RWPE2 (cell line): ENCODE data around the gene CXCL5.

Experiments used
- ATAC-seq: fragments of 200-7000 bp; cut with Tn5 transposase; 3 replicates; pipeline ENCODE4 v1.9.1; 2021; ENCODE audit warnings: low read depth
- DNase-seq: peaks from one replicate; pipeline ENCODE4 v3.0.0-alpha.2; 2020; ENCODE audit warnings: low spot score
- H3K27ac ChIP-seq: fragments of 450-650 bp; 2 replicates; pipeline ENCODE4 v1.5.1; 2017; ENCODE audit warnings: mild to moderate bottlenecking; ENCODE audit not compliant: poor library complexity, severe bottlenecking
- H3K27me3 ChIP-seq: fragments of 250-450 bp; sonication (Bioruptor Pico); 2 replicates; pipeline ENCODE4 v1.5.1; 2021; ENCODE audit warnings: mild to moderate bottlenecking, moderate library complexity; ENCODE audit not compliant: insufficient read depth, poor library complexity, severe bottlenecking
- H3K36me3 ChIP-seq: fragments of 250-450 bp; sonication (Bioruptor Pico); 2 replicates; pipeline ENCODE4 v1.5.1; 2020; ENCODE audit warnings: low read depth, mild to moderate bottlenecking, moderate library complexity
- H3K4me1 ChIP-seq: fragments of 250-450 bp; sonication (Bioruptor Pico); 2 replicates; pipeline ENCODE4 v1.5.1; 2021; ENCODE audit warnings: mild to moderate bottlenecking, moderate library complexity; ENCODE audit not compliant: insufficient read depth, poor library complexity, severe bottlenecking
- H3K4me3 ChIP-seq: fragments of 250-450 bp; sonication (Bioruptor Pico); 2 replicates; pipeline ENCODE4 v1.5.1; 2021; ENCODE audit warnings: mild to moderate bottlenecking, moderate library complexity; ENCODE audit not compliant: severe bottlenecking
- H3K9me3 ChIP-seq: fragments of 250-450 bp; sonication (Bioruptor Pico); 2 replicates; pipeline ENCODE4 v1.5.1; 2021; ENCODE audit warnings: mild to moderate bottlenecking, moderate library complexity; ENCODE audit not compliant: severe bottlenecking
- CTCF ChIP-seq: fragments of 450-650 bp; IDR thresholded peaks from one replicate; pipeline ENCODE4 v1.5.1; 2017; ENCODE audit warnings: mild to moderate bottlenecking, moderate library complexity; ENCODE audit not compliant: poor library complexity, severe bottlenecking

CXCL5 gene

GRCh38 chr4:73978886-73979285 is 19.6 kb downstream of the CXCL5 start:
- TF ChIP-seq CTCF: no peak
- peak; percentile 82 for ATAC-seq
- no peak for DNase-seq
- Histone ChIP-seq H3K9me3 (peaks cover 6% of the 10 kb centered on the region), H3K4me1 (peaks cover 14% of the 10 kb centered on the region), H3K27ac (peak overlapping the region; percentile 64), H3K36me3 (no peaks in the 10 kb centered on the region), H3K4me3 (no peak overlapping the region), H3K27me3 (no peaks in the 10 kb centered on the region)

- TF ChIP-seq CTCF: no peak
- H3K9me3 ChIP-seq: peaks cover 6% of the 10 kb centered on the region
- no peak overlapping the region for H3K27ac ChIP-seq
- no peaks in the 10 kb centered on the region for H3K27me3 ChIP-seq
- ATAC-seq (no peak), DNase-seq (no peak)
- H3K36me3 ChIP-seq: no peaks in the 10 kb centered on the region
- H3K4me3 ChIP-seq: no peak overlapping the region
- peaks cover 14% of the 10 kb centered on the region for H3K4me1 ChIP-seq
Measured at GRCh38 chr4:73976716-73977115, 21.8 kb downstream of the CXCL5 start.

- Histone ChIP-seq H3K27me3 (no peaks in the 10 kb centered on the region), H3K4me1 (peaks cover 14% of the 10 kb centered on the region), H3K4me3 (no peak overlapping the region), H3K9me3 (peaks cover 9% of the 10 kb centered on the region), H3K36me3 (no peaks in the 10 kb centered on the region), H3K27ac (no peak overlapping the region)
- no peak for TF ChIP-seq CTCF
- no peak for DNase-seq
- no peak for ATAC-seq
Measured at GRCh38 chr4:73976217-73976616, 22.3 kb downstream of the CXCL5 start.

GRCh38 chr4:73974352-73974751 is 24.1 kb downstream of the CXCL5 start:
- H3K4me3 ChIP-seq: no peak overlapping the region
- ATAC-seq: no peak
- peaks cover 12% of the 10 kb centered on the region for H3K4me1 ChIP-seq
- no peak for DNase-seq
- no peaks in the 10 kb centered on the region for H3K27me3 ChIP-seq
- H3K36me3 ChIP-seq: no peaks in the 10 kb centered on the region
- peaks cover 9% of the 10 kb centered on the region for H3K9me3 ChIP-seq
- no peak for TF ChIP-seq CTCF
- H3K27ac ChIP-seq: no peak overlapping the region

GRCh38 chr4:73970945-73971344 is 27.5 kb downstream of the CXCL5 start:
- no peak overlapping the region for H3K27ac ChIP-seq
- H3K4me1 ChIP-seq: no peaks in the 10 kb centered on the region
- TF ChIP-seq CTCF: no peak
- H3K9me3 ChIP-seq: peaks cover 9% of the 10 kb centered on the region
- DNase-seq: no peak
- ATAC-seq: no peak
- H3K27me3 ChIP-seq: no peaks in the 10 kb centered on the region
- no peaks in the 10 kb centered on the region for H3K36me3 ChIP-seq
- no peak overlapping the region for H3K4me3 ChIP-seq
